ENCODE data around the gene PTH2R. TPM values are rescaled to one million over a fixed set of nuclear protein-coding genes. Genes with fewer than 3 reads are reported as not detected.
"Not testable (repeated sequence)": the region's sequence is repeated elsewhere in the genome, so short reads cannot be mapped to it uniquely, and the experiment has no call there.

The PTH2R gene
- total RNA-seq, 1 donor from 2014 or later = not detected

DNA sequence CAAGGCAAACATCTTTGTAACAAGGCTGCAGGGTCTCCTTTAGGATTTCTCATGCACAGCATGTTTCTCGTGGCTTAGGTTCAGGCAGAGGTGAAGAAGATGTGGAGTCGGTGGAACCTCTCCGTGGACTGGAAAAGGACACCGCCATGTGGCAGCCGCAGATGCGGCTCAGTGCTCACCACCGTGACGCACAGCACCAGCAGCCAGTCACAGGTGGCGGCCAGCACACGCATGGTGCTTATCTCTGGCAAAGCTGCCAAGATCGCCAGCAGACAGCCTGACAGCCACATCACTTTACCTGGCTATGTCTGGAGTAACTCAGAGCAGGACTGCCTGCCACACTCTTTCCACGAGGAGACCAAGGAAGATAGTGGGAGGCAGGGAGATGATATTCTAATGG, 86.6 kb downstream of the PTH2R start:
- no peak overlapping the region for H3K27ac Mint-ChIP-seq (ENCODE audit: unreplicated experiment)
- H3K4me1 Mint-ChIP-seq (ENCODE audit: unreplicated experiment) = peaks cover 3% of the 10 kb centered on the region
- no peak overlapping the region for H3K4me3 Mint-ChIP-seq (ENCODE audit: unreplicated experiment)
- H3K9me3 Mint-ChIP-seq (ENCODE audit: unreplicated experiment) = no peaks in the 10 kb centered on the region
- TF ChIP-seq, protein P1, sequence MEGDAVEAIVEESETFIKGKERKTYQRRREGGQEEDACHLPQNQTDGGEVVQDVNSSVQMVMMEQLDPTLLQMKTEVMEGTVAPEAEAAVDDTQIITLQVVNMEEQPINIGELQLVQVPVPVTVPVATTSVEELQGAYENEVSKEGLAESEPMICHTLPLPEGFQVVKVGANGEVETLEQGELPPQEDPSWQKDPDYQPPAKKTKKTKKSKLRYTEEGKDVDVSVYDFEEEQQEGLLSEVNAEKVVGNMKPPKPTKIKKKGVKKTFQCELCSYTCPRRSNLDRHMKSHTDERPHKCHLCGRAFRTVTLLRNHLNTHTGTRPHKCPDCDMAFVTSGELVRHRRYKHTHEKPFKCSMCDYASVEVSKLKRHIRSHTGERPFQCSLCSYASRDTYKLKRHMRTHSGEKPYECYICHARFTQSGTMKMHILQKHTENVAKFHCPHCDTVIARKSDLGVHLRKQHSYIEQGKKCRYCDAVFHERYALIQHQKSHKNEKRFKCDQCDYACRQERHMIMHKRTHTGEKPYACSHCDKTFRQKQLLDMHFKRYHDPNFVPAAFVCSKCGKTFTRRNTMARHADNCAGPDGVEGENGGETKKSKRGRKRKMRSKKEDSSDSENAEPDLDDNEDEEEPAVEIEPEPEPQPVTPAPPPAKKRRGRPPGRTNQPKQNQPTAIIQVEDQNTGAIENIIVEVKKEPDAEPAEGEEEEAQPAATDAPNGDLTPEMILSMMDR (IDR thresholded peaks at IDR 0.05) = no peak
- H3K27me3 Mint-ChIP-seq (ENCODE audit: unreplicated experiment) = peaks cover 2% of the 10 kb centered on the region
- no peaks in the 10 kb centered on the region for H3K36me3 Mint-ChIP-seq (ENCODE audit: unreplicated experiment)
- DNase-seq (ENCODE audit: extremely low spot score, unreplicated experiment) = no peak

DNA sequence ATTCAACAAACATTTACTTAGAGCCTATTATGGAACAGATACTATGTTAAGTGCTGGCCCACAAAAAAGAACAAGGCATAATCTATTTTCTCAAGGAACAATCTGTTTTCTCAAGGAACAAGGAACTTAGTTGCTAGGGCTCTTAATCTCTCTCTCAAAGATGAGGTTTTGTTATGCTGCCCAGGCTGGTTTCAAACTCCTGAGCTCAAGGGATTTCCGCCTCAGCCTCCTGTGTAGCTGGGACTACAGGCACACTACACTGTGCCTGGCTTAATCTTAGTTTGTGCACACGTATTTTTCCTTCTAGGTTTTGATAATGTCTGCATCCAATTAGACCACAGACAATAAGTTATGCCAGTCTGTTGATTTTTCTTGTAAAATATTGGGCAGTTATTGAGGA, 89.5 kb downstream of the PTH2R start:
- Mint-ChIP-seq H3K9me3 (ENCODE audit: unreplicated experiment) (no peaks in the 10 kb centered on the region), H3K4me3 (ENCODE audit: unreplicated experiment) (no peak overlapping the region), H3K36me3 (ENCODE audit: unreplicated experiment) (no peaks in the 10 kb centered on the region), H3K27ac (ENCODE audit: unreplicated experiment) (no peak overlapping the region), H3K27me3 (ENCODE audit: unreplicated experiment) (peaks cover 2% of the 10 kb centered on the region), H3K4me1 (ENCODE audit: unreplicated experiment) (no peaks in the 10 kb centered on the region)
- no peak for DNase-seq (ENCODE audit: extremely low spot score, unreplicated experiment)
- TF ChIP-seq, protein P1 (IDR thresholded peaks at IDR 0.05) = no peak

DNA sequence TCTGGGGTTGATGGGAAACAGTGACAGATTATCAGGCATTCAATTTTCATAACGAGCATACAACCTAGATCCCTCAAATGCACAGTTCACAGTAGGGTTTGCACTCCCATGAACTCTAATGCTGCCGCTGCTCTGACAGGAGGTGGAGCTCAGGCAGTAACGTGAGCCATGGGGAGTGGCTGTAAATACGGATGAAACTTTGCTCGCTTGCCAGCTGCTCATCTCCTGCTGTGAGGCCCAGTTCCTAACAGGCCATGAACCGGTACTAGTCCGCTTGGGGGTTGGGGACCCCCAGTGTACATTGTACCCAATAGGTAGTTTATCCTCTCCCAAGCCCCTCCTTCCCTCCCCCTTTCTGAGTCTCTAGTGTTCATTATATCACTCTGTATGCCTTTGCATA, 94.6 kb downstream of the PTH2R start:
- Mint-ChIP-seq H3K27ac (ENCODE audit: unreplicated experiment) (no peak overlapping the region), H3K36me3 (ENCODE audit: unreplicated experiment) (no peaks in the 10 kb centered on the region), H3K4me3 (ENCODE audit: unreplicated experiment) (no peak overlapping the region), H3K4me1 (ENCODE audit: unreplicated experiment) (peaks cover 2% of the 10 kb centered on the region), H3K27me3 (ENCODE audit: unreplicated experiment) (peaks cover 4% of the 10 kb centered on the region), H3K9me3 (ENCODE audit: unreplicated experiment) (no peaks in the 10 kb centered on the region)
- no peak for DNase-seq (ENCODE audit: extremely low spot score, unreplicated experiment)
- TF ChIP-seq, protein P1 (IDR thresholded peaks at IDR 0.05) = no peak

DNA sequence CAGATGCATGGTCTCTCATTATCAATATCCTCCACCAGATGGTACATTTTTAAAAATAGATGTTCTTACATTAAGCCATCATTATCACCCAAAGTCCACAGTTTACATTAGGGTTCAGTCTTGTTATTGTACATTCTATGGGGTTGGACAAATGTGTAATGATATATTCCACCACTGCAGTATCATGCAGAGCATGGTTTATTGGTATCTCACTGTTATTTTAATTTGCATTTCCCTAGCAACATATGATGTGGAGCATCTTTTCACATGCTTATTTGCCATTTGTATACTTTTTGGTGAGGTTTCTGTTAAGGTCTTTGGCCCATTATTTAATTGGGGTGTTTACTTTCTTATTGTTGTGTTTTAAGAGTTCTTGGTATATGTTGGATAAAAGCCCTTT, 95.7 kb downstream of the PTH2R start:
- no peak overlapping the region for H3K4me3 Mint-ChIP-seq (ENCODE audit: unreplicated experiment)
- TF ChIP-seq, protein P1 (IDR thresholded peaks at IDR 0.05) = no peak
- H3K9me3 Mint-ChIP-seq (ENCODE audit: unreplicated experiment) = peaks cover 5% of the 10 kb centered on the region
- H3K4me1 Mint-ChIP-seq (ENCODE audit: unreplicated experiment) = peaks cover 2% of the 10 kb centered on the region
- H3K36me3 Mint-ChIP-seq (ENCODE audit: unreplicated experiment) = no peaks in the 10 kb centered on the region
- no peak overlapping the region for H3K27ac Mint-ChIP-seq (ENCODE audit: unreplicated experiment)
- DNase-seq (ENCODE audit: extremely low spot score, unreplicated experiment) = no peak
- H3K27me3 Mint-ChIP-seq (ENCODE audit: unreplicated experiment) = peaks cover 4% of the 10 kb centered on the region

DNA sequence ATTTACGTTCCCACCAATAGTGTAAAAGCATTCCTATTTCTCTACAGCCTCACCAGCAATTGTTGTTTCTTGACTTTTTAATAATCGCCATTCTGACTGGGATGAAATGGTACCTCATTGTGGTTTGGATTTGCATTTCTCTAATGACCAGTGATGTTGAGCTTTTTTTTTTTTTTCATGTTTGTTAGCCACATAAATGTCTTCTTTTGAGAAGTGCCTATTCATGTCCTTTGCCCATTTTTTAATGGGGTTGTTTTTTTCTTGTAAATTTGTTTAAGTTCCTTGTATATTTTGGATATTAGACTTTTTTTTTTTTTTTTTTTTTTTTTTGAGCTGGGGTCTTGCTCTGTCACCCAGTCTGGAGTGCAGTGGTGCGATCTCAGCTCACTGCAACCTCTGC, 98.8 kb downstream of the PTH2R start:
- H3K27ac Mint-ChIP-seq (ENCODE audit: unreplicated experiment); DNase-seq (ENCODE audit: extremely low spot score, unreplicated experiment); H3K4me1 Mint-ChIP-seq (ENCODE audit: unreplicated experiment); H3K9me3 Mint-ChIP-seq (ENCODE audit: unreplicated experiment); H3K4me3 Mint-ChIP-seq (ENCODE audit: unreplicated experiment); H3K36me3 Mint-ChIP-seq (ENCODE audit: unreplicated experiment); H3K27me3 Mint-ChIP-seq (ENCODE audit: unreplicated experiment): not testable (repeated sequence)

DNA sequence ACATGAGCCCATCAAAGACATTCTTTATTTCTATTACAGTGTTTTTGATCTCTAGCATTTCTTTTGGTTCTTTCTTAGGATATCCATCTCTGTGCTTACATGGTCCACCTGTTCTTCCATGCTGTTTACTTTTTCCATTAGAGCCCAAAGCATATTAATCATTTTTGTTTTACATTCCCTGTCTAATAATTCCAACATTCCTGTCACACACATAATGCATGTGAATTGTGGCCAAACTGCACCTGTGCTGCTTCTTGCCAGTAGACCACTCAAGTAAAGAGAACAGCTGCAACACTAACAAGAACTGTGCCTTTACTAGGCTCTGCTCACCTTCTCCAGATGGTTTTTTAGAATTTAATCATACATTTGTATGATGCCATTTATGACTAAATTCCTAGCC, 103.0 kb downstream of the PTH2R start:
- H3K4me1 Mint-ChIP-seq (ENCODE audit: unreplicated experiment) = no peaks in the 10 kb centered on the region
- no peak for DNase-seq (ENCODE audit: extremely low spot score, unreplicated experiment)
- no peak overlapping the region for H3K27ac Mint-ChIP-seq (ENCODE audit: unreplicated experiment)
- H3K36me3 Mint-ChIP-seq (ENCODE audit: unreplicated experiment) = no peaks in the 10 kb centered on the region
- no peak overlapping the region for H3K4me3 Mint-ChIP-seq (ENCODE audit: unreplicated experiment)
- TF ChIP-seq, protein P1 (IDR thresholded peaks at IDR 0.05) = no peak
- H3K27me3 Mint-ChIP-seq (ENCODE audit: unreplicated experiment) = no peaks in the 10 kb centered on the region
- H3K9me3 Mint-ChIP-seq (ENCODE audit: unreplicated experiment) = peaks cover 8% of the 10 kb centered on the region
